Kidney epithelial cell (primary cell): Measurements from ENCODE around the gene RP9. TPM values are rescaled to one million over a fixed set of nuclear protein-coding genes. Genes with fewer than 3 reads are reported as not detected.

Source experiments
- DNase-seq: peaks from one replicate; pipeline ENCODE4 v3.0.0-alpha.2; 2010; ENCODE audit warnings: low read depth
- H3K27me3 ChIP-seq: 2 replicates; pipeline ENCODE4 v1.6.0; 2011; ENCODE audit warnings: low read length; ENCODE audit not compliant: control insufficient read depth, insufficient read depth
- H3K36me3 ChIP-seq: 2 replicates; pipeline ENCODE4 v1.5.1; 2011; ENCODE audit warnings: low read length; ENCODE audit not compliant: control insufficient read depth, insufficient read depth
- H3K4me3 ChIP-seq: 2 replicates; pipeline ENCODE4 v1.5.1; 2011; ENCODE audit warnings: low read depth, mild to moderate bottlenecking, control low read depth, low read length
- total RNA-seq: library from RNA; depleted of rRNA; stranded (reverse); fragments of >200 nt; gene quantifications from 2 replicates; pipeline ENCODE4 v1.2.3, GENCODE V29; 2015
- TF ChIP-seq, protein P1 (sequence below): IDR thresholded peaks from 2 replicates; pipeline ENCODE4 v1.5.1; 2011; ENCODE audit warnings: mild to moderate bottlenecking, moderate library complexity, low read length, control low read depth, inconsistent platforms; ENCODE audit not compliant: insufficient read depth, poor library complexity, severe bottlenecking

The RP9 gene
- total RNA-seq, 1 donor from 2014 or later, result 22.2 TPM

GRCh38 chr7:33087858-33088257 lies 21.3 kb downstream of the RP9 start:
- H3K36me3 ChIP-seq, result no peaks in the 10 kb centered on the region
- H3K4me3 ChIP-seq, result no peak overlapping the region
- no peaks in the 10 kb centered on the region for H3K27me3 ChIP-seq
- DNase-seq, result no peak
- TF ChIP-seq, protein P1, sequence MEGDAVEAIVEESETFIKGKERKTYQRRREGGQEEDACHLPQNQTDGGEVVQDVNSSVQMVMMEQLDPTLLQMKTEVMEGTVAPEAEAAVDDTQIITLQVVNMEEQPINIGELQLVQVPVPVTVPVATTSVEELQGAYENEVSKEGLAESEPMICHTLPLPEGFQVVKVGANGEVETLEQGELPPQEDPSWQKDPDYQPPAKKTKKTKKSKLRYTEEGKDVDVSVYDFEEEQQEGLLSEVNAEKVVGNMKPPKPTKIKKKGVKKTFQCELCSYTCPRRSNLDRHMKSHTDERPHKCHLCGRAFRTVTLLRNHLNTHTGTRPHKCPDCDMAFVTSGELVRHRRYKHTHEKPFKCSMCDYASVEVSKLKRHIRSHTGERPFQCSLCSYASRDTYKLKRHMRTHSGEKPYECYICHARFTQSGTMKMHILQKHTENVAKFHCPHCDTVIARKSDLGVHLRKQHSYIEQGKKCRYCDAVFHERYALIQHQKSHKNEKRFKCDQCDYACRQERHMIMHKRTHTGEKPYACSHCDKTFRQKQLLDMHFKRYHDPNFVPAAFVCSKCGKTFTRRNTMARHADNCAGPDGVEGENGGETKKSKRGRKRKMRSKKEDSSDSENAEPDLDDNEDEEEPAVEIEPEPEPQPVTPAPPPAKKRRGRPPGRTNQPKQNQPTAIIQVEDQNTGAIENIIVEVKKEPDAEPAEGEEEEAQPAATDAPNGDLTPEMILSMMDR, result no peak

GRCh38 chr7:33087356-33087755 lies 21.8 kb downstream of the RP9 start:
- H3K4me3 ChIP-seq, result no peak overlapping the region

DNA sequence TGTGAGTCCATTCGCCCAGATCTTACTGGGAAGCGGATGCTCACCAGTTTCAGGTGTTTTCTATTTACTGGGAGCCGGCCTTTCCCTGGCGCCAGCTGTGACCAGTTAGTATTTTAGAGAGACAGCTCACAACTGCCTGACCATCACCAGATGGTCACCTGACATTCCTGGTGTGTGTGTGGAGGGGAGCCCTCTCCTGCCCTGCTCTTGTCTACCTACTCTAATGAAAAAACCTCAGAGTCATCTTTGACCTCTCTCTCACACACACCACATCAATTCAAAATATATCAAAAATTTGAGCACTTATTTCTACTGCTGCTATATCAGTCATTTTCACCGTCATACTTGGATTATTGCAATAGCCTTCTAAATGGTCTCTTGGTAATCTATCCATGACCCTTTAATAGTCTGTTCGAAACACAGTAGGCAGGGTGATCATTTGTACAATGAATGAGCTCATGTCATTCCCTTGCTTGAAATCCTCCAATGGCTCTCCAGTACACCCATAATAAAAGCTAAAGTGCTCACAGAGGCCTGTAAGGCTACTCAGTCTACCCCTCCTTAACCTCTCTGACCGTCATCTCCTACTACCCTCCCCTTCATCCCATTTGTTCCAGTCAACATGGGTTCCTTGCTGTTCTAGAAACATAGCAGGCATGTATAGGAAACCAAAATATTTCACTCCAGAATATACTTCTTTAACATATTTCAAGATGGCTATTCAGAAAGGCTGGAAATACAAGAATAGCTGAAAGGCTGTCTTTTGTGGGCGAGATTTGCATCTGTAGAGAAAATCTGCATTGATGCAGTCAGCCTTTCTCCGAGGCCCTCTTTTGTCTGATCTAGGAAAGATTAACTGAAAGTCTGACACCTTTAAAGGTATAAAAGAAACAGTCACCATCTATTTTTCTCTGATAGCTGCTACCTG lies 29.2 kb downstream of the RP9 start:
- H3K27me3 ChIP-seq, result no peaks in the 10 kb centered on the region
- DNase-seq, result no peak
- H3K4me3 ChIP-seq, result no peak overlapping the region
- TF ChIP-seq, protein P1, result no peak
- no peaks in the 10 kb centered on the region for H3K36me3 ChIP-seq

More at GRCh38 chr7:33087356-33087755, 21.8 kb downstream of the RP9 start:
- TF ChIP-seq, protein P1, result no peak
- DNase-seq, result no peak
- H3K36me3 ChIP-seq, result no peaks in the 10 kb centered on the region
- H3K27me3 ChIP-seq, result no peaks in the 10 kb centered on the region

DNA sequence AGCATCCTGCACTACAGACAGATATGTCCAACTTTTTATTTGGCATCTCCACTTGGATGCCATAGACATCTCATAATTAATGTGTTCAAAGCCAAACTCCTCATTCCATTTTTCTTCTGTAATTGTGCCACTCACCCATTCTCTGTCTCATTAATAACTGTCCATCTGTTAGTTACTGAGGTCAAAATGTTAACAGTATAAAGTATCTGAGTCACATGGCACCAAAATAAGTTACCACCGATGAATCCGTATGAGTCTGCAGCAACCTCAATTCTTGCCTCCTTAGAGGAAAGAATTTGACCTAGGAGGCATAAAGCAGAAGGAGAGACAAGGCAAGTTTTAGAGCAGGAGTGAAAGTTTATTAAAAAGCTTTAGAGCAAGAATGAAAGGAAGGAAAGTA lies 30.1 kb downstream of the RP9 start:
- DNase-seq, result no peak
- no peaks in the 10 kb centered on the region for H3K27me3 ChIP-seq
- H3K36me3 ChIP-seq, result no peaks in the 10 kb centered on the region
- TF ChIP-seq, protein P1, result no peak
- no peak overlapping the region for H3K4me3 ChIP-seq

DNA sequence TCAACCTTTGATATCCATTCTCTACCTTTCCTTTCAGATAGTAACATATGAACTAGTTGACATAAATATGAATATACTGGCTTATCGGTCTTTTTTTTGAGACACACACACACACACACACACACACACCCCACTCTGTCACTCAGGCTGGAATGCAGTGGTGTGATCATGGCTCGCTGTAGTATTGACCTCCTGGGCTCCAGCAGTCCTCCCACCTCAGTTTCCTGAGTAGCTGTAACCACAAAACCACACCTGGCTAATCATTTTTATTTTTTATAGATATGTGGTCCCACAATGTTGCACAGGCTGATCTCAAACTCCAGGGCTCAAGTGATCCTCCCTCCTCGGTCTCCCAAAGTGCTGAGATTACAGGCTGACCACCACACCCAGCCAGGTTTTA lies 32.5 kb downstream of the RP9 start:
- Histone ChIP-seq H3K36me3 (no peaks in the 10 kb centered on the region), H3K27me3 (no peaks in the 10 kb centered on the region), H3K4me3 (no peak overlapping the region)
- DNase-seq, result peak; percentile 29
- TF ChIP-seq, protein P1, result no peak
